Breast epithelium (tissue), 4 donors: ENCODE data around the gene FLYWCH2. TPM values are rescaled to one million over a fixed set of nuclear protein-coding genes. Genes with fewer than 3 reads are reported as not detected.
A peak's percentile ranks its signal among the peaks of the same experiment; 100 is the strongest.

Experiments
- DNase-seq, 2 donors: peaks; one replicate each; pipeline ENCODE4 v3.0.0-alpha.2; 2019; ENCODE audit warnings: low spot score in 2 of 2
- H3K27ac ChIP-seq, 2 donors: fragments of 200-600 bp; sonication (generic) in 1 of 2; one replicate each; pipeline ENCODE4 v1.5.1; 2016 to 2019; ENCODE audit warnings: mild to moderate bottlenecking in 1 of 2
- H3K27me3 ChIP-seq, 2 donors: fragments of 200-600 bp; sonication (generic) in 1 of 2; one replicate each; pipeline versions ENCODE4 v1.5.1 to v1.6.0; 2017 to 2019; ENCODE audit warnings: control low read depth in 1 of 2, mild to moderate bottlenecking in 1 of 2
- H3K36me3 ChIP-seq: fragments of 200-600 bp; one replicate; pipeline ENCODE4 v1.5.1; 2019
- H3K4me1 ChIP-seq, 2 donors: fragments of 200-600 bp; sonication (generic); one replicate each; pipeline ENCODE4 v1.5.1; 2016 to 2019; ENCODE audit warnings: control low read depth in 1 of 2
- H3K4me3 ChIP-seq, 3 donors: fragments of 200-600 bp; sonication (generic); 1 replicate in 2 of 3; 2 replicates in 1 of 3; pipeline ENCODE4 v1.5.1; 2016 to 2019; ENCODE audit warnings: mild to moderate bottlenecking in 3 of 3, moderate library complexity in 2 of 3
- H3K9me3 ChIP-seq, 2 donors: fragments of 200-600 bp; sonication (generic) in 1 of 2; one replicate each; pipeline ENCODE4 v1.5.1; 2016 to 2019; ENCODE audit warnings: control low read depth in 1 of 2
- CTCF ChIP-seq, 3 donors: fragments of 450-650 bp; IDR thresholded peaks; one replicate each; pipeline ENCODE4 v1.5.1; 2016 to 2017; ENCODE audit warnings: antibody characterized with exemption in 3 of 3, mild to moderate bottlenecking in 3 of 3, moderate library complexity in 3 of 3
- POLR2A ChIP-seq: fragments of 450-650 bp; IDR thresholded peaks from one replicate; pipeline ENCODE4 v1.6.1; 2016; ENCODE audit warnings: antibody characterized with exemption, mild to moderate bottlenecking, moderate library complexity
- POLR2AphosphoS5 ChIP-seq, 3 donors: sonication (generic); formaldehyde crosslinking; IDR thresholded peaks; one replicate each; pipeline ENCODE4 v1.6.1; 2017; ENCODE audit warnings: antibody characterized with exemption in 3 of 3
- intact Hi-C: fragments of 100-400 bp; cut with DNase I; formaldehyde crosslinking; loops from one replicate; pipeline ENCODE4 v1.15.1; 2023; ENCODE audit warnings: low total_unique reads
- total RNA-seq, 3 donors: library from RNA; depleted of rRNA; stranded (reverse); fragments of >200 nt; gene quantifications; one replicate each; pipeline ENCODE4 v1.1.0, GENCODE V29; 2016

FLYWCH2 gene
- total RNA-seq, 3 donors from 2014 or later, result 36.0 to 49.2 (median 47.9) TPM

- TF ChIP-seq POLR2A, result no peak
- no peak for TF ChIP-seq POLR2AphosphoS5 (IDR thresholded peaks at IDR 0.05)
- TF ChIP-seq CTCF (IDR thresholded peaks at IDR 0.05), result no peak
- Histone ChIP-seq H3K36me3 (no peaks in the 10 kb centered on the region), H3K9me3 (no peaks in the 10 kb centered on the region), H3K27ac (no peak overlapping the region), H3K4me1 (no peaks in the 10 kb centered on the region), H3K4me3 (no peak overlapping the region), H3K27me3 (no peaks in the 10 kb centered on the region)
- intact Hi-C loops, result loop anchor here (10.0 kb wide), 1 partner anchor 49 kb away; no protein-coding TSS in a partner anchor
- DNase-seq, result no peak
Observed at GRCh38 chr16:2923481-2923880, 40.5 kb downstream of the FLYWCH2 start.

- Histone ChIP-seq H3K9me3 (no peaks in the 10 kb centered on the region), H3K4me1 (no peaks in the 10 kb centered on the region), H3K27me3 (no peaks in the 10 kb centered on the region), H3K36me3 (no peaks in the 10 kb centered on the region), H3K4me3 (no peak overlapping the region), H3K27ac (no peak overlapping the region)
- DNase-seq, result no peak
- TF ChIP-seq POLR2A, result no peak
- no peak for TF ChIP-seq CTCF (IDR thresholded peaks at IDR 0.05)
- no peak for TF ChIP-seq POLR2AphosphoS5 (IDR thresholded peaks at IDR 0.05)
- intact Hi-C loops, result loop anchor here (10.0 kb wide), 1 partner anchor 50 kb away; no protein-coding TSS in a partner anchor
Observed at GRCh38 chr16:2924901-2925755, 42.1 kb downstream of the FLYWCH2 start.

GRCh38 chr16:2925951-2926649 is 43.1 kb downstream of the FLYWCH2 start:
- TF ChIP-seq POLR2AphosphoS5 (IDR thresholded peaks at IDR 0.05) (no peak), CTCF (IDR thresholded peaks at IDR 0.05) (no peak), POLR2A (no peak)
- no peak for DNase-seq
- Histone ChIP-seq H3K9me3 (no peaks in the 10 kb centered on the region), H3K27ac (no peak overlapping the region), H3K36me3 (no peaks in the 10 kb centered on the region), H3K4me1 (no peaks in the 10 kb centered on the region), H3K27me3 (no peaks in the 10 kb centered on the region), H3K4me3 (no peak overlapping the region)
- intact Hi-C loops, result loop anchor here (10.0 kb wide), 1 partner anchor 51 kb away; no protein-coding TSS in a partner anchor

GRCh38 chr16:2926650-2926999 is 43.6 kb downstream of the FLYWCH2 start:
- intact Hi-C loops, result loop anchor here (10.0 kb wide), 1 partner anchor 52 kb away; no protein-coding TSS in a partner anchor
- Histone ChIP-seq H3K27me3 (no peaks in the 10 kb centered on the region), H3K4me1 (no peaks in the 10 kb centered on the region), H3K36me3 (no peaks in the 10 kb centered on the region), H3K27ac (peak overlapping the region in 1 of 2 donors; percentile 16), H3K4me3 (peak overlapping the region in 2 of 3 donors; percentile 30 to 47), H3K9me3 (no peaks in the 10 kb centered on the region)
- TF ChIP-seq CTCF (IDR thresholded peaks at IDR 0.05) (no peak), POLR2A (no peak), POLR2AphosphoS5 (IDR thresholded peaks at IDR 0.05) (no peak)
- no peak for DNase-seq
